Stimulated activated CD4-positive, alpha-beta T cell treated with anti-CD3 and anti-CD28 coated beads, Interleukin-15, amount 100 ng/mL, for 48 hours (primary cell): ENCODE data around the gene ACAD8.
"Not testable (repeated sequence)": the region's sequence is repeated elsewhere in the genome, so short reads cannot be mapped to it uniquely, and the experiment has no call there.

Experiments
- DNase-seq, 2 donors: peaks; one replicate each; pipeline ENCODE4 v3.0.0-alpha.2; 2020; ENCODE audit warnings: low read depth in 2 of 2

Gene ACAD8

GRCh38 chr11:134240592-134240991 is 12.8 kb upstream of the ACAD8 start:
- DNase-seq = no peak

- DNase-seq = no peak
Measured at GRCh38 chr11:134242376-134242775, 11.0 kb upstream of the ACAD8 start.

- DNase-seq = no peak
Measured at GRCh38 chr11:134243913-134244312, 9.5 kb upstream of the ACAD8 start.

GRCh38 chr11:134244593-134244992 is 8.8 kb upstream of the ACAD8 start:
- no peak for DNase-seq

- no peak for DNase-seq
Measured at GRCh38 chr11:134245434-134245833, 7.9 kb upstream of the ACAD8 start.

GRCh38 chr11:134246100-134246499 is 7.3 kb upstream of the ACAD8 start:
- no peak for DNase-seq

- no peak for DNase-seq
Measured at GRCh38 chr11:134246678-134247077, 6.7 kb upstream of the ACAD8 start.

GRCh38 chr11:134248910-134249480 is 4.4 kb upstream of the ACAD8 start:
- DNase-seq = peak in 1 of 2 donors; percentile 4

GRCh38 chr11:134250246-134250645 is 3.1 kb upstream of the ACAD8 start:
- DNase-seq = no peak

GRCh38 chr11:134250675-134251074 is 2.7 kb upstream of the ACAD8 start:
- DNase-seq = no peak

- DNase-seq = no peak
Measured at GRCh38 chr11:134252346-134253187, 801 bp upstream of the ACAD8 start.

- DNase-seq = no peak
Measured at GRCh38 chr11:134254433-134255183, 1.2 kb downstream of the ACAD8 start.

- not testable (repeated sequence) for DNase-seq
Measured at GRCh38 chr11:134255184-134255561, 1.8 kb downstream of the ACAD8 start.

- DNase-seq = no peak
Measured at GRCh38 chr11:134257101-134257500, 3.7 kb downstream of the ACAD8 start.

- DNase-seq = no peak
Measured at GRCh38 chr11:134258577-134258976, 5.2 kb downstream of the ACAD8 start.

GRCh38 chr11:134260503-134260902 is 7.1 kb downstream of the ACAD8 start:
- DNase-seq = no peak

- no peak for DNase-seq
Measured at GRCh38 chr11:134260983-134261382, 7.6 kb downstream of the ACAD8 start.

- no peak for DNase-seq
Measured at GRCh38 chr11:134261626-134262488, 8.5 kb downstream of the ACAD8 start.

- DNase-seq = no peak
Measured at GRCh38 chr11:134264966-134265764, 11.8 kb downstream of the ACAD8 start.

- DNase-seq = no peak
Measured at GRCh38 chr11:134266440-134266839, 13.1 kb downstream of the ACAD8 start.

GRCh38 chr11:134266841-134267251 is 13.5 kb downstream of the ACAD8 start:
- no peak for DNase-seq
